CD14-positive monocyte (primary cell): ENCODE measurements around the gene STXBP4. TPM values are rescaled to one million over a fixed set of nuclear protein-coding genes. Genes with fewer than 3 reads are reported as not detected.

Experiments used
- DNase-seq, 3 donors: peaks; one replicate each; pipeline ENCODE4 v3.0.0-alpha.2; 2011 to 2022
- H2AFZ ChIP-seq: 2 replicates; pipeline ENCODE4 v1.6.0; 2012; ENCODE audit warnings: mild to moderate bottlenecking, low read depth, low read length, inconsistent platforms; ENCODE audit not compliant: insufficient read depth, poor library complexity, severe bottlenecking
- H3K27ac ChIP-seq, 2 donors: 1 replicate in 1 of 2; 2 replicates in 1 of 2; pipeline ENCODE4 v1.5.1; 2012 to 2013; ENCODE audit warnings: low read length in 2 of 2, control low read depth in 1 of 2, inconsistent platforms in 1 of 2, low read depth in 1 of 2, mild to moderate bottlenecking in 1 of 2
- H3K27me3 ChIP-seq, 2 donors: one replicate each; pipeline versions ENCODE4 v1.6.0 to v1.6.1; 2011 to 2013; ENCODE audit warnings: low read length in 2 of 2; ENCODE audit not compliant: control insufficient read depth in 2 of 2, insufficient read depth in 2 of 2
- H3K36me3 ChIP-seq, 2 donors: replicated peaks in 1 of 2; 1 replicate in 1 of 2; 2 replicates in 1 of 2; pipeline versions ENCODE4 v1.5.1 to v1.6.1; 2012 to 2013; ENCODE audit warnings: low read length in 2 of 2, control low read depth in 1 of 2, inconsistent platforms in 1 of 2, mild to moderate bottlenecking in 1 of 2; ENCODE audit not compliant: insufficient read depth in 2 of 2, control insufficient read depth in 1 of 2
- H3K4me1 ChIP-seq, 2 donors: 1 replicate in 1 of 2; 2 replicates in 1 of 2; pipeline versions ENCODE4 v1.5.1 to v1.6.1; 2012 to 2013; ENCODE audit warnings: low read length in 2 of 2, control low read depth in 1 of 2, inconsistent platforms in 1 of 2, mild to moderate bottlenecking in 1 of 2, moderate library complexity in 1 of 2; ENCODE audit not compliant: insufficient read depth in 2 of 2, control insufficient read depth in 1 of 2
- H3K4me2 ChIP-seq: replicated peaks from 2 replicates; pipeline ENCODE3; 2012; ENCODE audit warnings: low read length, moderate library complexity, mild to moderate bottlenecking; ENCODE audit not compliant: poor library complexity, severe bottlenecking; ENCODE audit errors: extremely low read depth
- H3K4me3 ChIP-seq, 3 experiments: fragments of 200-600 bp in 1 of 3; sonication (generic) in 1 of 3; replicated peaks in 1 of 3; 1 replicate in 2 of 3; 2 replicates in 1 of 3; pipeline ENCODE4 v1.5.1; 2011 to 2013; ENCODE audit warnings: low read length in 3 of 3, mild to moderate bottlenecking in 3 of 3, control low read depth in 2 of 3, low read depth in 2 of 3, inconsistent platforms in 1 of 3, moderate library complexity in 1 of 3
- H3K79me2 ChIP-seq: 2 replicates; pipeline ENCODE4 v1.6.0; 2012; ENCODE audit warnings: mild to moderate bottlenecking, control low read depth, inconsistent platforms, low read length, moderate library complexity; ENCODE audit not compliant: insufficient read depth
- H3K9ac ChIP-seq: 2 replicates; pipeline ENCODE4 v1.6.0; 2017; ENCODE audit warnings: low read length, mild to moderate bottlenecking; ENCODE audit not compliant: insufficient read depth, poor library complexity, severe bottlenecking
- H3K9me3 ChIP-seq, 2 donors: replicated peaks in 1 of 2; 1 replicate in 1 of 2; 2 replicates in 1 of 2; pipeline versions ENCODE4 v1.5.1 to v1.6.1; 2012 to 2013; ENCODE audit warnings: low read length in 2 of 2, control low read depth in 1 of 2; ENCODE audit not compliant: control insufficient read depth in 1 of 2, insufficient read depth in 1 of 2
- H4K20me1 ChIP-seq: 2 replicates; pipeline ENCODE4 v1.6.0; 2012; ENCODE audit warnings: mild to moderate bottlenecking, low read length, control low read depth, moderate library complexity; ENCODE audit not compliant: insufficient read depth
- H3K27ac Mint-ChIP-seq, 7 donors: one replicate each; pipeline ENCODE4 v1.8.0; 2020; ENCODE audit warnings: mild to moderate bottlenecking in 7 of 7, mixed read lengths in 7 of 7, moderate library complexity in 6 of 7, inconsistent platforms in 2 of 7
- H3K27me3 Mint-ChIP-seq, 3 donors: one replicate each; pipeline ENCODE4 v1.8.0; 2021 to 2022; ENCODE audit warnings: low read depth in 3 of 3, mild to moderate bottlenecking in 3 of 3, mixed read lengths in 3 of 3, moderate library complexity in 3 of 3, inconsistent platforms in 1 of 3
- H3K36me3 Mint-ChIP-seq, 2 donors: one replicate each; pipeline ENCODE4 v1.8.0; 2020; ENCODE audit warnings: mixed read lengths in 2 of 2, inconsistent platforms in 1 of 2, mild to moderate bottlenecking in 1 of 2
- H3K4me1 Mint-ChIP-seq: one replicate; pipeline ENCODE4 v1.8.0; 2020; ENCODE audit warnings: mild to moderate bottlenecking, mixed read lengths
- H3K4me3 Mint-ChIP-seq, 2 donors: one replicate each; pipeline ENCODE4 v1.8.0; 2020; ENCODE audit warnings: mild to moderate bottlenecking in 2 of 2, mixed read lengths in 2 of 2, moderate library complexity in 1 of 2
- H3K9me3 Mint-ChIP-seq, 7 donors: one replicate each; pipeline ENCODE4 v1.8.0; 2020 to 2022; ENCODE audit warnings: mixed read lengths in 7 of 7, mild to moderate bottlenecking in 6 of 7, moderate library complexity in 6 of 7, inconsistent platforms in 2 of 7
- WGBS: methylation state at CpG from one replicate; pipeline ENCODE4 v1.1.5; 2013; ENCODE audit warnings: missing lambda C conversion rate; ENCODE audit not compliant: insufficient coverage; 5-methylcytosine and 5-hydroxymethylcytosine counted together
- intact Hi-C, 2 donors: fragments of 100-400 bp; cut with micrococcal nuclease; formaldehyde crosslinking; loops; one replicate each; pipeline versions ENCODE4 v1.15.0 to v1.15.1; 2023
- polyA plus RNA-seq, 3 donors: library from polyadenylated mRNA; depleted of rRNA in 1 of 3; unstranded in 2 of 3; stranded (reverse) in 1 of 3; fragments of 300-500 nt in 2 of 3; fragments of >200 nt in 1 of 3; fragmentation: Illumina TruSeq in 2 of 3; gene quantifications; 1 replicate in 2 of 3; 2 replicates in 1 of 3; pipeline ENCODE4 v1.2.3, GENCODE V29; 2012 to 2021
- TF ChIP-seq, protein P1 (sequence below): fragments of 200-600 bp; IDR thresholded peaks from one replicate; pipeline ENCODE4 v1.8.0; 2022; ENCODE audit warnings: antibody characterized with exemption, mild to moderate bottlenecking

The STXBP4 gene
- polyA plus RNA-seq, 3 donors = 0.27 to 1.8 (median 0.44) TPM

DNA sequence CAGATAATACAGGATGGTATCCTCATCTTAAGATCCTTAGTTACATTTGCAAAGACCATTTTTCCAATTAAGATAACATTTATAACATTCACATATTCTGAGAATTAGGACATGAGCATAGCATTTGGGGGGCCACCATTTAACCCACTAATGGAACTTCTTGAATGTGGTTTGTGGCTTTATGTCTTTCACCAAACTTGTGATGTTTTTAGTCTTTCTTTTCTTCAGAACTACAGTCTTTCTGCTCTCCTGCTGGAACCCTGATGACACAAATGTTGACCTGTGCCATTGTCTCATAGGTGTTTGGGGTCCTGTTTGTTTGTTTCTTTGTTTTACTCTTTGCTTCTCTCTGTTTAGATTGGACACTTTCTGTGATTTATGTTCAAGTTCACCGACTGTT lies 23.3 kb upstream of the STXBP4 start:
- Histone ChIP-seq H3K4me2 (no peak overlapping the region), H3K27ac (no peak overlapping the region), H3K9ac (no peak overlapping the region), H3K4me1 (no peaks in the 10 kb centered on the region), H3K4me3 (no peak overlapping the region), H4K20me1 (no peaks in the 10 kb centered on the region), H3K9me3 (no peaks in the 10 kb centered on the region), H3K36me3 (no peaks in the 10 kb centered on the region), H2AFZ (no peak overlapping the region), H3K79me2 (no peaks in the 10 kb centered on the region), H3K27me3 (no peaks in the 10 kb centered on the region)
- Mint-ChIP-seq H3K4me1 (no peaks in the 10 kb centered on the region), H3K27ac (no peak overlapping the region), H3K36me3 (no peaks in the 10 kb centered on the region), H3K4me3 (no peak overlapping the region), H3K9me3 (peaks cover 0 to 3% (median 0%) of the 10 kb centered on the region in 7 donors), H3K27me3 (peaks cover 0 to 2% (median 2%) of the 10 kb centered on the region in 3 donors)
- TF ChIP-seq, protein P1, sequence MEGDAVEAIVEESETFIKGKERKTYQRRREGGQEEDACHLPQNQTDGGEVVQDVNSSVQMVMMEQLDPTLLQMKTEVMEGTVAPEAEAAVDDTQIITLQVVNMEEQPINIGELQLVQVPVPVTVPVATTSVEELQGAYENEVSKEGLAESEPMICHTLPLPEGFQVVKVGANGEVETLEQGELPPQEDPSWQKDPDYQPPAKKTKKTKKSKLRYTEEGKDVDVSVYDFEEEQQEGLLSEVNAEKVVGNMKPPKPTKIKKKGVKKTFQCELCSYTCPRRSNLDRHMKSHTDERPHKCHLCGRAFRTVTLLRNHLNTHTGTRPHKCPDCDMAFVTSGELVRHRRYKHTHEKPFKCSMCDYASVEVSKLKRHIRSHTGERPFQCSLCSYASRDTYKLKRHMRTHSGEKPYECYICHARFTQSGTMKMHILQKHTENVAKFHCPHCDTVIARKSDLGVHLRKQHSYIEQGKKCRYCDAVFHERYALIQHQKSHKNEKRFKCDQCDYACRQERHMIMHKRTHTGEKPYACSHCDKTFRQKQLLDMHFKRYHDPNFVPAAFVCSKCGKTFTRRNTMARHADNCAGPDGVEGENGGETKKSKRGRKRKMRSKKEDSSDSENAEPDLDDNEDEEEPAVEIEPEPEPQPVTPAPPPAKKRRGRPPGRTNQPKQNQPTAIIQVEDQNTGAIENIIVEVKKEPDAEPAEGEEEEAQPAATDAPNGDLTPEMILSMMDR = no peak
- intact Hi-C loops = no loop called here
- DNase-seq = no peak
- WGBS = no CpG with 5 or more reads among the region's 1 CpG

DNA sequence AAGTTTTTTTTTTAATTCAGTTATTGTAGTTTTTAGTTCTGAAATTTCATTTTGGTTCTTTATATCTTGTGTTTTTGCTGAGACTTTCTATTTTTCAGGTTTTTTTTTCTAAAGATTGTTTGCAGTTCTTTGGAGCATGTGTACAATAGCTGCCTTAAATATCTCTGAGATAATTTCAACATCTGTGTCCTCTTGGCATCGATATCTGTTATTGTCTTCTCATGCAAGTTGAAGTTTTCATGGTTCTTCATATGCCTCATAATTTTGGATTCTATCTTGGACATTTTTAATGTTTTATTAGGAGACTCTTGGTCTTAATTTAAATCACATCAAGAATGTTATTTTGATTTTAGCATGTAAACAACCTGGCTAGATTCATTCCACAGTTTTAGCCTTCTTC lies 22.9 kb upstream of the STXBP4 start:
- H3K27ac ChIP-seq = no peak overlapping the region
- H3K79me2 ChIP-seq = no peaks in the 10 kb centered on the region
- Mint-ChIP-seq H3K4me1 (no peaks in the 10 kb centered on the region), H3K4me3 (no peak overlapping the region), H3K27me3 (peaks cover 0 to 2% (median 2%) of the 10 kb centered on the region in 3 donors), H3K9me3 (peaks cover 0 to 3% (median 0%) of the 10 kb centered on the region in 7 donors), H3K36me3 (no peaks in the 10 kb centered on the region), H3K27ac (no peak overlapping the region)
- TF ChIP-seq, protein P1 = no peak
- H3K9me3 ChIP-seq = no peaks in the 10 kb centered on the region
- no peaks in the 10 kb centered on the region for H4K20me1 ChIP-seq
- no CpG with 5 or more reads among the region's 1 CpG for WGBS
- H3K36me3 ChIP-seq = no peaks in the 10 kb centered on the region
- no peak overlapping the region for H3K4me3 ChIP-seq
- no peak overlapping the region for H2AFZ ChIP-seq
- H3K27me3 ChIP-seq = no peaks in the 10 kb centered on the region
- H3K4me2 ChIP-seq = no peak overlapping the region
- H3K9ac ChIP-seq = no peak overlapping the region
- no peak for DNase-seq
- H3K4me1 ChIP-seq = no peaks in the 10 kb centered on the region
- intact Hi-C loops = no loop called here
